HG03095 (cell line): ENCODE measurements around the gene CAPZA1.

ENCODE experiments used
- ATAC-seq: cut with Tn5 transposase; IDR thresholded peaks from one replicate; pipeline ENCODE4 v1.9.1; 2021; ENCODE audit warnings: moderate library complexity; ENCODE audit not compliant: unreplicated experiment

The CAPZA1 gene

DNA sequence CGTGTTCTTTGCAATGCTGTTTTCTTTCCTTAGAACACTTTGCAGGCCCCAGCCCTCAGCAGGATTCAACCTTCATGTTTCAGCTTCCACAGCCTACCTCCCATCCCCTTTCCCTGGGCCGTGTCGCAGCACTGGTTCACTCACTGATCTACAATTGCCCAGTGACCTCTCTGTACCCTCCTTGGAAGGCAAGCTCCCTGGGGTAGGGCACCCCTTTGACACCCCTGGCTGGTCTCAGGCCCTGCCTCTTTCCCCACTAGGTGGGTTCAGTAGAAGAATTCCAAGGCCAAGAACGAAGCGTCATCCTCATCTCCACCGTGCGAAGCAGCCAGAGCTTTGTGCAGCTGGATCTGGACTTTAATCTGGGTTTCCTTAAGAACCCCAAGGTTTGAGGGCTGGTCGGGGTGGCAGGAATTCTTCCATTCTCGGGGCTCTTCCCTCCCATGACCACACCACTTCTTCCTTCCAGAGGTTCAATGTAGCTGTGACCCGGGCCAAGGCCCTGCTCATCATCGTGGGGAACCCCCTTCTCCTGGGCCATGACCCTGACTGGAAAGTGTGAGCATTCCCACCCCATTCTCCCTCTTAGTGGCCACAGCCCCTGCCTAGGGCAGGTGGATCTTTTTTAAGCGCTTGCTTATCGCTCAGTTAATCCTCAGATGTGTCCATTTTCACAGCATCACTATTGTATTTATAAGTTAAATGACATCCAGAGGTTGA, 80.0 kb downstream of the CAPZA1 start:
- no peak for ATAC-seq

DNA sequence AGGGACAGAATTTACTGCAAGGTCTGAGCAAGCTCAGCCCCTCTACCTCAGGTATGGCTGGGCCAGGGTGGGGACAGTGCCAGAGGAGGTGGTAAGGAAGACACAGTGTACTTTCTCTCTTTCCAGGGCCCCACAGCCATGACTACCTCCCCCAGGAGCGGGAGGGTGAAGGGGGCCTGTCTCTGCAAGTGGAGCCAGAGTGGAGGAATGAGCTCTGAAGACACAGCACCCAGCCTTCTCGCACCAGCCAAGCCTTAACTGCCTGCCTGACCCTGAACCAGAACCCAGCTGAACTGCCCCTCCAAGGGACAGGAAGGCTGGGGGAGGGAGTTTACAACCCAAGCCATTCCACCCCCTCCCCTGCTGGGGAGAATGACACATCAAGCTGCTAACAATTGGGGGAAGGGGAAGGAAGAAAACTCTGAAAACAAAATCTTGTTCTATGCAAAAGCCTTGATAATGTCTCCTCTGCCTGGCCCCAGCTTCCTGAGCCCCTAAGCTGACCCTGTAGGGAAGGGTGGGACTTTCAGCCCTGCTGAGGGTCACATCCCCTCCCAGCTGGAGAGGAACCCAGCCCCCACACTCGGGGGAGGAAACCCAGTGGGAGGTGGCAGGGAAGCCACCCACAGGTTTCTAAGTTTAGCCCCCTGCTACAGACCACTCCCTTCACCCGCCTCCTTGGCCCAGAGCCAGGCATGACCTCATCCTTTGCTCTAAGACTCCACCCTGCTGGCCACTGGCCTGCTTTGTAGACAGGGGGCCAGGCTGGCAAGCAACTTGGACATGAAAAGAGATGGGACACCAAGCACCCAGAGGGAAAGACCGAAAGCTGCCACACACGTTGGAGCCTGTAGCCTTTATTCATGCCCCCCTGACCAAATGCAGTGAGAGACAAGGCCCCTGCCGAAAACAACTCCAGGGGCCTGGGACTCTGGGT, 80.9 kb downstream of the CAPZA1 start:
- no peak for ATAC-seq

DNA sequence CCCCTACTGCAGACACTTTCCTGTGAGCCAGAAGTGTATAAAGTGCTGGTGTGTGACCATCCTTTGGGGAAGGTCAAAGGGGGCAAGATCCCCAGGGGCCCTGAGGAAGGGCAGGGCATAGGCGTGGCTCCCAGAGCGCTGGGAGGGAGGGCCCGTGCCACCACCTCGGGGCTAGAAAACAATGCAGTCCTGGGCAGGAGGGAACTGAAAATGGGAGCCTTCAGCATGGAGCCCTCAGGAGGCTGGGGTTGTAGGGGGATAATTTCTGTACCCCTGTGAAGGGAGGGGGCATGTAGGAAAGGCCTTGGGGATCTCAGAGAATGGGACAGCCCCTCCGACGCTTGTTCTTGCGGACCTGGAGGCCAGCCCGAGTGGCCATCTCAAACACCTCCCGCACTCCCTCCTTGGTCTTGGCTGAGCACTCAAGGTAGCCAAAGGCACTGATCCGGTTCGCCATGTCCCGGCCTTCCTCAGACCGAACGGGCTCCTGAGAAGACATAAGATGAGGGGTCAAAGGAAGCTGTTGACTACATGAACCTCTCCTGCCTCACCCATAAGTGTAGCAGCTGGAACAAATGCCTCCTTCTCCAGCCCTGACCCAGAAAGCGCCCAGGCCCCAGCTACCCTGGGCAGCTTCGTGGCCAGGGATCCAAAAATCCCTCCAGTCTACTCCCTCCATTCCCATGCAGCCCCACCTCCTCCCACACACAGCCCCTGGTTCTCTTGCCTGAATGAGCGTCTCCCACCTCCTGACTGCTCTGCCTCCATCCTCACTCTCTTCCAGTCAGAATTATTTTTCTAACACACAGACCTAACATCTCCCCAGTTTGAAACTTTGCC, 81.8 kb downstream of the CAPZA1 start:
- ATAC-seq, result no peak

GRCh38 chr1:112702067-112702395, 82.4 kb downstream of the CAPZA1 start:
- ATAC-seq, result no peak

DNA sequence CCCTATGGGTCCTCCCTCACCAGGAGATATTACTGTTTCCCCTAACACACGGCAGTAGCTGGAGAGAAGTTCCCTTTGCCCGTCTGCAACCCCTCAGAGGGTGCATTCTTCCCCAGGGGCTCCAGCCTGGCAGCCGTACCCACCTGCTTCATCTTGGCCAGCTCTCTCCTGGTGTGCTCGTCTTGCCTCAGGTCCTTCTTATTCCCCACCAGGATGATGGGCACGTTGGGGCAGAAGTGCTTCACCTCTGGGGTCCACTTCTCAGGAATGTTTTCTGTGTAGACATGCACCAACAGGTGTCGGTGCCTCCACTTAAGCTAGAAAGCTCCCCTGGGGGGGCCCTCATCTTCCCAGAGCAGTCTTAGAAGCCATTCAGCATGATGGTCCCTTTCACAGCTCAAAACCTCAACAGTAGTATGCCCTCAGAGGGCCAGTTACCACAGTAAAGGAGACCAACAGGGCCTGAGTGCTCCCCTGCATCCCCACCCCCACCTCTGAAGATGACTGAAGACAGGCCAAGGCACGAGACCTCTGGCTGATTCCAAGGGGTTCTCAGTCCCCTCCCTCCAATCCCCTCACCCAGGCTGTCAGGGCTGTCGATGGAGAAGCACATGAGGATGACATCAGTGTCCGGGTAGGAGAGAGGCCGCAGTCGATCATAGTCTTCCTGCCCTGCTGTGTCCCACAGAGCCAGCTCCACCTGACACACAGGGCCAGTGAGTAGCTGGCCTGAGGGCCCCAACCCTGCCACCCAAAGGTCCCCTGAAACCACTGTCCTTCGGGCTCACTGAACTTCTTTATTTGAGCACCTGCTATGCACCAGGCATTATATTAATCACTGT, 83.0 kb downstream of the CAPZA1 start:
- no peak for ATAC-seq

DNA sequence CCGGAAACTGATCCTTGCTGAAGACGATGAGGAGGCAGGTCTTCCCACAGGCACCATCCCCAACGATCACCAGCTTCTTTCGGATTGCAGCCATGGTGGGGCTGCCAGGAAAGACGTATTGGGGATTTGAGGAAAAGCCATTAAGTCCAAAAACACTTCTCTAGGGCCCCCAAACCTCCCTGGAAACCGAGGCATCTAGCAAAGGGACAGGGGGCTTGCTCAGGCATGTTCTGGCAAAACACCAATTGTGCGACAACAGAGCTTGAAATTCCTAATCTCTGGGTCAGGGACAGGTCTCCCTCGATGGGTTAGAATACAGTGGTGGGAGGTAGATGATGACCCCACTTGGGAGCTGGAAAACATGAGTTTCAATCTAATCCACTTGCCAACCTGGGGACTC, 84.1 kb downstream of the CAPZA1 start:
- no peak for ATAC-seq

DNA sequence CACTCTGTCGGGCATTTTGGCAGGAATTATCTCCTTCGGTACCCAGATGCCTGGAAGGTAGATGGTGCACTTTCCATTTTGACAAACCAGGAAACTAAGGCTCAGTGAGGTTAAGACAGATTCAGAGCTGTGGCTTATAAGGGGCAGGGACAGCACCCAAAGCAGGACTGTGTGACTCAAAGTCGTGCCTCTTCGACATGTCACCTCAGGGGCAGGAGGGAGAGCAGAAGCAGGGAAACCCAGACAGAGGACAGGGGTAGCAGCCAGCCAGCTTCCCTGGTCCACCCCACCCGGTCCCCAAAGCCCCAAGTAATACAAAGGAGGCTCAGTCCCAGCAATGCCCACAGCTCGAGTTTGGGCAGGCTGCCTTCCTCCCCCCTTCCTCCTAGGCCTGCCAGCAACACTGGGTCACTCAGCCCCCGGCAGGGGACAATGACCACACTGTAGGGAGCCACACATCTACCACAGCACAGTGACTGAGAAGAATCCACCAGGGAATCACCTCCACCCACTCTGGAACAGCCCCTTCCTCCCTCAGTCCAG, 84.8 kb downstream of the CAPZA1 start:
- peak; percentile 1 for ATAC-seq

DNA sequence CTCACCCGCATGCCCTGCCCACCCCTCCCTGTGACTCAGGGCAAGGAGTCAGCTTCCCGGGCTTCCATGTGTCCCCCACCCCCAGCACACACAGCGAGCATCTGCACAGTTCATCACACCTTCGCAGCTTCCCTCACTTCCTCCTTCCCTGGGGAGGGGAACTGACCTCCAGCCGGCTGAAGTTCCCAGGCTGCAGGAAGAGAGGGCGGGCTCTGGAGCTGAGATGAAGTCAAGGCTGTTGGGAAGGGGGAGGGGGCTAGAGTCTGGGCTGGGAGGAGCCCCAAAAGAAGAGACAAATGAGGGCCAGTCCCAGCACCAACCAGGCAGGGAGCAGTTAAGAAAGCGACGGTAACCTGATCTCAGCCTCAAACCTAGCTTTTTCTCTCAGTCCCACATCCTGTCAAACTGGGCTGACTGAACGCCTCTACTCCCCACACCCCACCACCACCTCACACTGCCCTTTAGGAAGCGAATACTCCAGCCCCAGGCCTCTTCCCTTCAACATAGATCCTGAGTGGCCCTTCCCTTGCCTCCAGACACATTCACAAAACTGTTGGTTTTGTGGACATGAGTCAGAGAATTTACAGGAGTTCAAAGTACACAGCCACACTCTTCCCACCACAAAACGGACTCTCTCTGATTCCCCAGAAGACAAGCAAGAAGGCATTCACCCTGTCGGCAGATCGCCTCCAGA, 85.4 kb downstream of the CAPZA1 start:
- peak; percentile 59 for ATAC-seq

- ATAC-seq, result peak; percentile 57
Measured at GRCh38 chr1:112706505-112707220, 87.0 kb downstream of the CAPZA1 start, which contains the start of gene RHOC. Gene RHOC (minus strand): TSS chr1:112707127. CDS start chr1:112703799, 3,328 bp downstream.

DNA sequence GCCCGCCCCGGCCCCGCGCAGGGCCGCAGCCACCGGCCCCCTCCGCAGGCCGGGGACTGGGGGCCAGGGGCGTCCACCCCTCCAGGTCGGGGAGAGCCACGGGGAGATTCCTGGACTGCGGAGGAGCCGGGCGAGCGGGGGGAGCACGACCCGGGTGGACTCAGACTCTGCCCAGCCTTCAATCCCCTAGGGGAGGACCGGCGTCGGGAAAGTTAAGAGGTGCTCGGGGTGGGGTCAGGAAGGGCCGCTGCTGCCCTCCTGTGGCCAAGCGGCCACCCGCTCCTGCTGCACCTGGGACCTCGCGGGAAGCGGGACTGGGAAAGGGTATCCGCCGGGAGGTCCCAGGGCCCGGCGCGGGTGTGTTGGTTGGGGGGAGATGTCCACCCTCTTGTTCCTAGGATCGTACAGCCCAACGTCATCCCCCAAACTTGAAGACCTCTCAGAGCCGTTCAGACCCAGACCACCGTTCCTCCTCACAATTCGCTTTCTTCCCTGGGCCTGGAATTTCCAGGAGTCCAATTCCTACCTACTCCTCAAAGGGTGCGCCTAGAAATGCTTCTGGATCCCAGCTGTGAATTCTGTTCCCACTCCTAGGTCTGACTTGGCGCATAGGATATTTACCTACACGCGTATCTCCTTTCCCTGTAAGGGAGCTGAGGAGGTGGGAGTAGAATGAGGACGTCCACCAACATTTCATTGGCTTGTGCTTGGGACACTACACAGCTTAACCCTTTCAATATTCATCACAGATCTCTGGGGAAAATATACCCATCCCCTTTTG, 87.8 kb downstream of the CAPZA1 start:
- peak; percentile 47 for ATAC-seq

GRCh38 chr1:112708002-112708448, 88.4 kb downstream of the CAPZA1 start:
- ATAC-seq, result no peak

DNA sequence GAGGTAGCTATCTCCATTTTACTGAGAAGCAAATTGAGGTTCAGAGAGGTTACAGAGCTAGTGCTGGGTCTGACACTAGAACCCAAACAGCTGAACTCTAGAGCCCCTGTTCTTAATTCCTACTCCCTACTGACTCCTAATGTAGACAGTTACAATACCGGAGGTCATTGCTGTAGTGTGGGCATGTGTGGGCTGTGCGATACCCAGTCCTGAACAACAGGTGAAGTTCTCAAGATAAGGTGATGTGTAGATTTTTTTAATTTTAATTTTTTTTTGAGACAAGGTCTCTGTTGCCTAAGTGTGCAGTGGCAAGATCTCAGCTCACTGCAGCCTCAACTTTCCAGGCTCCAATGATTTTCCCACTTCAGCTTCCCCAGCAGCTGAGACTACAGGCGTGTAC, 88.9 kb downstream of the CAPZA1 start:
- ATAC-seq, result no peak

DNA sequence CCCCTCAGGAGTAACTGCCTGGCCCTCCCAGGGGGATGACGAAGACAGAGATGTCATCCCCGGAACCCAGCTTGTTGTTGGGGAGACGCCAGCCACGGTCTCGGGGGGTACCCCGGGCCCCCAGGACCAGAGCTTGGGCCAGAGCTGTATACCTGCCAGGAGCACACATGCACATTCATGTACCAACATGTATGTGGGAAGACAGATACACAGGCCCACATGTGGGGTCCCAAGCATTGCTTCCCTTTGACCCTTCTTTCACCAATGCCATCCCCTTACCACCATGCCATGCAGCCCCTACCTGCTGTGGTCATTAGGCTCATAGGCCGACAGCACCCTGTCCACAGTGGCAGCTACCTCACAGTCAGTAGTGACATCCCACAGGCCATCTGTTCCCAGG, 90.5 kb downstream of the CAPZA1 start:
- ATAC-seq, result no peak

DNA sequence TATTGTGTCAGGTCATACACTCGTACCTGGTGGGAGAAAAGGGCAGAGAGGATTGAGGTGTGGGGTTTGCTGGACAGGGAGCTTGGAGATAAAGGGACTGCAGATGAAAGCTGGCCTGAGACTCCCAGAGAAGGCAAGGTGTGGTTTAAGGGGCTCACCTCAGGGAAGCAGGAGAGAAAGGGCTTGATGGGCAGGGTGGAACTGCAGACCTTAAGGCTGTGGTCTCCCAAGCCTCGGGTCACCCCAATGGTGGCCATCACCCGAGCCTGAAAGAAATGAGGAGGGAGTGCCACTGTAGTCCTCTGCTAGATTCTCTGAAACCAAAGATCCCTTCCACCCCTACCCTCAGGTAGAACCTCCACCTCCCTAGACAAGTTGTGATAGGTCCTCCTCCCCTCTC, 91.0 kb downstream of the CAPZA1 start:
- no peak for ATAC-seq

DNA sequence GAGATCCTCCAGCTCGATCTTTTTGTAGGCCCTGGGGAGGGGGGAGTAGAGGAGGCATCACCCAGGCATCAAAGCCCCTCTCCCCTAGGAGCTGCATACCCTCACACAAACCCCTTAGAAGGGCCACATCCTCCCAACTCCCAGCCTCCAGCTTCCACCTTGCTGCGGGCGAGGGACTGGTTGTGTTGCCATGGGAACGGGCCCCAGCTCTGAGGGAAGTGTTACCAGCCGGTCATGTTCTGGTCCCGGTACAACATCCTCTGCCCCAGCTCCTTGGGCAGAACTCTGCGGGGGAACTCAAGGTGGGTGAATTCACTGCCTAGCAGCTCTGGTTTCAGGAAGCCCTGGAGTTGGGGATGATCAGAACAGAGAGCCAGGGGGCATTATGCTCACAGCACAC, 91.4 kb downstream of the CAPZA1 start:
- ATAC-seq, result no peak

GRCh38 chr1:112711670-112712069, 92.0 kb downstream of the CAPZA1 start:
- ATAC-seq, result no peak

GRCh38 chr1:112712191-112712590, 92.6 kb downstream of the CAPZA1 start:
- no peak for ATAC-seq

- ATAC-seq, result no peak
Measured at GRCh38 chr1:112712701-112713128, 93.1 kb downstream of the CAPZA1 start.
